HepG2 (cell line): ENCODE data around the gene PVRIG. TPM values are rescaled to one million over a fixed set of nuclear protein-coding genes. Genes with fewer than 3 reads are reported as not detected.

ENCODE experiments used
- ATAC-seq: fragments of 200-7000 bp; cut with Tn5 transposase; 3 replicates; pipeline ENCODE4 v1.9.1; 2020; ENCODE audit warnings: mild to moderate bottlenecking, moderate library complexity
- BruUV-seq: library from RNA; stranded (reverse); fragments of 400-500 nt; replicated peaks from 2 replicates; lab custom pipeline; 2021; lab: Mats Ljungman, UMichigan
- CTCF ChIA-PET: fragments of 300-600 bp; formaldehyde crosslinking; extraction: SDS; loops from one replicate; lab custom pipeline; 2021; ENCODE audit warnings: low total read pairs, inconsistent platforms, low intra/inter-chr PET ratio; lab: Yijun Ruan, JAX
- POLR2A ChIA-PET: fragments of 350-600 bp; sonication (Branson Sonifier 250); formaldehyde crosslinking; loops from one replicate; lab custom pipeline; 2020; ENCODE audit warnings: antibody characterized with exemption, inconsistent platforms; lab: Yijun Ruan, JAX
- DNase-seq: peaks from one replicate; pipeline ENCODE4 v3.0.0-alpha.2; 2015; ENCODE audit warnings: low spot score
- FAIRE-seq: peaks from 3 replicates; lab custom pipeline; 2011; peaks lifted over from hg19 to GRCh38; lab: Jason Lieb, UNC
- H2AFZ ChIP-seq: one replicate; pipeline ENCODE4 v1.6.1; 2011; ENCODE audit warnings: low read length, inconsistent platforms
- H3K27ac ChIP-seq: fragments of 300-600 bp; 3 replicates; pipeline ENCODE4 v1.8.0; 2011; ENCODE audit warnings: mixed run types, mild to moderate bottlenecking, mixed read lengths, low read length, inconsistent platforms; ENCODE audit not compliant: insufficient read depth; ENCODE audit errors: extremely low read length
- H3K27me3 ChIP-seq, 2 experiments: fragments of 200-600 bp in 1 of 2; 2 replicates in 1 of 2; 3 replicates in 1 of 2; pipeline versions ENCODE4 v1.6.0 to v1.8.0; 2011; ENCODE audit warnings: low read length in 2 of 2, mild to moderate bottlenecking in 2 of 2, moderate library complexity in 2 of 2, inconsistent platforms in 1 of 2; ENCODE audit not compliant: insufficient read depth in 2 of 2, control insufficient read depth in 1 of 2
- H3K36me3 ChIP-seq, 2 experiments: fragments of 200-600 bp in 1 of 2; replicated peaks in 1 of 2; 2 replicates in 1 of 2; 3 replicates in 1 of 2; pipeline versions ENCODE4 v1.5.1 to v1.8.0; 2011; ENCODE audit warnings: low read length in 2 of 2, inconsistent platforms in 1 of 2; ENCODE audit not compliant: insufficient read depth in 2 of 2, control insufficient read depth in 1 of 2
- H3K4me1 ChIP-seq: 2 replicates; pipeline ENCODE4 v1.5.1; 2012; ENCODE audit warnings: low read length, inconsistent platforms; ENCODE audit not compliant: insufficient read depth
- H3K4me2 ChIP-seq: 2 replicates; pipeline ENCODE4 v1.6.0; 2011; ENCODE audit warnings: low read depth, low read length, inconsistent platforms
- H3K4me3 ChIP-seq, 3 experiments: fragments of 200-600 bp in 1 of 3; sonication (generic), shearing (Covaris generic) in 1 of 3; replicated peaks in 1 of 3; 2 replicates each; pipeline ENCODE4 v1.5.1; 2011 to 2016; ENCODE audit warnings: low read length in 3 of 3, inconsistent platforms in 2 of 3, low read depth in 2 of 3, mild to moderate bottlenecking in 2 of 3, control low read depth in 1 of 3, mixed read lengths in 1 of 3; ENCODE audit not compliant: insufficient read depth in 1 of 3
- H3K79me2 ChIP-seq: one replicate; pipeline ENCODE4 v1.6.1; 2011; ENCODE audit warnings: low read length, inconsistent platforms; ENCODE audit not compliant: insufficient read depth
- H3K9ac ChIP-seq: 2 replicates; pipeline ENCODE4 v1.6.0; 2011; ENCODE audit warnings: mild to moderate bottlenecking, low read depth, low read length, inconsistent platforms; ENCODE audit not compliant: insufficient read depth
- H3K9me3 ChIP-seq: 2 replicates; pipeline ENCODE4 v1.5.1; 2012; ENCODE audit warnings: mild to moderate bottlenecking, low read length
- H4K20me1 ChIP-seq: 2 replicates; pipeline ENCODE4 v1.6.0; 2011; ENCODE audit warnings: inconsistent platforms, mild to moderate bottlenecking, low read length, moderate library complexity; ENCODE audit not compliant: insufficient read depth
- CTCF ChIP-seq: sonication (generic); formaldehyde crosslinking; IDR thresholded peaks from 2 replicates; pipeline ENCODE4 v1.5.0; 2020; ENCODE audit warnings: mild to moderate bottlenecking, missing genetic modification reagents, moderate library complexity
- HES4 ChIP-seq: sonication (generic); formaldehyde crosslinking; IDR thresholded peaks from 2 replicates; pipeline ENCODE4 v1.9.0; 2021; ENCODE audit warnings: mild to moderate bottlenecking, missing genetic modification reagents, borderline replicate concordance
- KAT7 ChIP-seq: IDR thresholded peaks from 2 replicates; pipeline ENCODE4 v1.6.1; 2018; ENCODE audit warnings: borderline replicate concordance, missing compliant biosample characterization
- NR2F2 ChIP-seq: IDR thresholded peaks from 2 replicates; pipeline ENCODE4 v1.6.1; 2012; ENCODE audit warnings: low read depth, inconsistent platforms, borderline replicate concordance
- SRSF1 ChIP-seq: fragments of 200-400 bp; formaldehyde crosslinking; optimal IDR thresholded peaks from 2 replicates; pipeline ENCODE3; 2017; ENCODE audit warnings: mild to moderate bottlenecking, low read depth, low read length, moderate library complexity
- TAF1 ChIP-seq: sonication (generic); formaldehyde crosslinking; IDR thresholded peaks from 2 replicates; pipeline ENCODE4 v1.4.0; 2020; ENCODE audit warnings: missing genetic modification reagents
- TBX2 ChIP-seq: sonication (generic); formaldehyde crosslinking; IDR thresholded peaks from 2 replicates; pipeline ENCODE4 v1.5.0; 2020; ENCODE audit warnings: missing genetic modification reagents, mild to moderate bottlenecking, borderline replicate concordance
- ZNF180 ChIP-seq: sonication (generic); formaldehyde crosslinking; IDR thresholded peaks from 2 replicates; pipeline ENCODE4 v1.4.0; 2020; ENCODE audit warnings: low read depth, missing genetic modification reagents, borderline replicate concordance
- ZNF205 ChIP-seq: IDR thresholded peaks from 2 replicates; pipeline ENCODE4 v1.6.1; 2018; ENCODE audit warnings: missing biosample characterization, missing genetic modification reagents
- ZNF816 ChIP-seq: sonication (generic); formaldehyde crosslinking; IDR thresholded peaks from 2 replicates; pipeline ENCODE4 v1.8.0; 2022; ENCODE audit warnings: missing genetic modification reagents, mild to moderate bottlenecking, borderline replicate concordance
- WGBS: methylation state at CpG from one replicate; pipeline ENCODE4 v1.1.6; 2017; ENCODE audit warnings: low lambda C conversion rate; 5-methylcytosine and 5-hydroxymethylcytosine counted together
- in situ Hi-C: cut with HindIII; loops from 2 replicates; pipeline ENCODE4 v1.10.0; 2017; ENCODE audit warnings: low pct_unique_long_range_greater_than_20kb; ENCODE audit not compliant: extremely low pct_ligation_motif_present
- intact Hi-C: fragments of 100-400 bp; cut with micrococcal nuclease; formaldehyde crosslinking; loops from one replicate; pipeline ENCODE4 v1.10.0; 2022; ENCODE audit not compliant: unreplicated experiment
- polyA plus RNA-seq, 8 experiments: library from polyadenylated mRNA; depleted of rRNA in 3 of 8; stranded (reverse) in 7 of 8; unstranded in 1 of 8; fragments of >200 nt; fragmentation: Illumina TruSeq in 4 of 8; extraction: Trizol in 4 of 8; gene quantifications; 2 replicates each; pipeline versions ENCODE4 v1.2.1 to v1.2.3, GENCODE V29; 2011 to 2016; ENCODE audit warnings: low read depth in 4 of 8, missing spikeins in 1 of 8, mixed read lengths in 1 of 8; ENCODE audit not compliant: insufficient read depth in 1 of 8
- total RNA-seq, 5 experiments: library from RNA; depleted of rRNA; stranded (reverse); fragments of >200 nt; fragmentation: Illumina TruSeq; extraction: Trizol; gene quantifications; 2 replicates each; pipeline ENCODE4 v1.2.3, GENCODE V29; 2016; ENCODE audit warnings: low read depth in 1 of 5

PVRIG gene
- total and polyA plus RNA-seq, 2 of the 13 experiments (the other 11 are each of a cell fraction or from before 2014, with no cell fraction given) = not detected

DNA sequence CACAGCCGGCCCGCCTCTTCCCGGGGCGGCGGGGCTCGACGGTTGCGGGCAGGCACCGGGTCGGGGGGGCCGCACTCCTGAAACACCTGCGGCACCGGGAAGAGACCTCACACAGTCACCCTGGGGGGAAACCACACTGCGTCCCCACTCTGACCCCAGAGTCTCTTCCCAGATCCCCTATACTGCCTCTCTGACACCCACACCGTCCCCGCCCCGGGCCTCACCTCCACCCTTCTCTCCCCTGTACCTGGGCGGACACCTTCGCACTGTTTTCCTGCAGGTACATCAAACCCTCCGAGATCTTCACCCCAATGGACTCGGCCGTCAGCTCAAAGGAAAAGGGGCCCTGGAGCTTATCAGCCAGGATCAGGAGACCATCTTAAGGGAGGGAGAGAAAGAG, 47.9 kb upstream of the PVRIG start:
- intact Hi-C loops (no loop called here), in situ Hi-C loops (no loop called here)
- BruUV-seq = no TSS peak
- Histone ChIP-seq H2AFZ (no peak overlapping the region), H3K9ac (no peak overlapping the region), H3K4me3 (no peak overlapping the region; a peak in 1 of 6 replicates), H3K79me2 (no peaks in the 10 kb centered on the region), H4K20me1 (no peaks in the 10 kb centered on the region), H3K9me3 (no peaks in the 10 kb centered on the region), H3K4me1 (peaks cover 48% of the 10 kb centered on the region), H3K36me3 (no peaks in the 10 kb centered on the region), H3K27ac (no peak overlapping the region), H3K4me2 (no peak overlapping the region), H3K27me3 (peaks cover 3 to 38% of the 10 kb centered on the region in 2 experiments; a peak in 4 of 5 replicates)
- FAIRE-seq (no peak), DNase-seq (no peak), ATAC-seq (no peak; the same call in 2 of the 3 replicates)
- ChIA-PET POLR2A (no interaction called here), CTCF (no interaction called here)
- TF ChIP-seq TBX2 (no peak), ZNF180 (no peak), HES4 (CRISPR knock-in tag) (no peak), ZNF816 (CRISPR knock-in tag) (no peak), SRSF1 (no peak), KAT7 (CRISPR knock-in tag) (no peak), NR2F2 (no peak)
- WGBS = 65% methylated on average over 9 of the region's 22 CpGs

GRCh38 chr7:100173806-100174495, 45.8 kb upstream of the PVRIG start:
- Histone ChIP-seq H3K36me3 (no peaks in the 10 kb centered on the region), H3K27me3 (peaks cover 3 to 25% of the 10 kb centered on the region in 2 experiments; a peak in 3 of 5 replicates), H3K4me1 (peaks cover 35% of the 10 kb centered on the region), H3K79me2 (no peaks in the 10 kb centered on the region), H3K27ac (no peak overlapping the region), H3K4me2 (no peak overlapping the region), H3K4me3 (no peak overlapping the region), H2AFZ (no peak overlapping the region), H3K9me3 (no peaks in the 10 kb centered on the region), H4K20me1 (no peaks in the 10 kb centered on the region), H3K9ac (no peak overlapping the region)
- POLR2A ChIA-PET = no interaction called here
- no peak for TF ChIP-seq ZNF205 (CRISPR knock-in tag)
- TF ChIP-seq TAF1 = no peak
- TF ChIP-seq CTCF (CRISPR knock-in tag) = peak; percentile 21; the same call in 1 of the 2 replicates
- no peak for FAIRE-seq
- no TSS peak for BruUV-seq
- peak; percentile 5; the same call in 1 of the 3 replicates for ATAC-seq
- WGBS = 56% methylated on average over 8 of the region's 11 CpGs
- intact Hi-C loops = no loop called here
- DNase-seq = no peak
- CTCF ChIA-PET = no interaction called here
- in situ Hi-C loops = no loop called here
